AG04450 (cell line): ENCODE data around the gene MAG. TPM values are rescaled to one million over a fixed set of nuclear protein-coding genes. Genes with fewer than 3 reads are reported as not detected.

Experiments used
- CTCF ChIA-PET: fragments of 300-600, 350-600 bp; formaldehyde crosslinking; extraction: SDS; loops from one replicate; lab custom pipeline; 2022; ENCODE audit warnings: antibody characterized with exemption, inconsistent platforms; lab: Charles Lee
- POLR2A ChIA-PET: fragments of 350-600 bp; formaldehyde crosslinking; extraction: SDS; loops from one replicate; lab custom pipeline; 2021; ENCODE audit warnings: antibody characterized with exemption, inconsistent platforms; lab: Yijun Ruan, JAX
- DNase-seq: peaks from one replicate; pipeline ENCODE4 v3.0.0-alpha.2; 2011; ENCODE audit warnings: low read depth, low spot score
- H3K27ac ChIP-seq: one replicate; pipeline ENCODE4 v1.5.1; 2012; ENCODE audit warnings: low read depth, low read length, control low read depth
- H3K27me3 ChIP-seq: one replicate; pipeline ENCODE4 v1.6.0; 2012; ENCODE audit warnings: low read length; ENCODE audit not compliant: control insufficient read depth, insufficient read depth
- H3K4me3 ChIP-seq: 2 replicates; pipeline ENCODE4 v1.5.1; 2011; ENCODE audit warnings: mild to moderate bottlenecking, low read depth, low read length, control low read depth
- H3K9me3 ChIP-seq: 2 replicates; pipeline ENCODE4 v1.5.1; 2012; ENCODE audit warnings: low read length; ENCODE audit not compliant: control insufficient read depth, insufficient read depth
- polyA plus RNA-seq: library from polyadenylated mRNA; depleted of rRNA; stranded (reverse); fragments of >200 nt; gene quantifications from 2 replicates; pipeline ENCODE4 v1.2.3, GENCODE V29; 2011
- TF ChIP-seq, protein P1 (sequence below): IDR thresholded peaks from 2 replicates; pipeline ENCODE4 v1.5.1; 2011; ENCODE audit warnings: low read depth, low read length, control low read depth, inconsistent platforms

MAG gene
- polyA plus RNA-seq, 1 experiment, result not detected

DNA sequence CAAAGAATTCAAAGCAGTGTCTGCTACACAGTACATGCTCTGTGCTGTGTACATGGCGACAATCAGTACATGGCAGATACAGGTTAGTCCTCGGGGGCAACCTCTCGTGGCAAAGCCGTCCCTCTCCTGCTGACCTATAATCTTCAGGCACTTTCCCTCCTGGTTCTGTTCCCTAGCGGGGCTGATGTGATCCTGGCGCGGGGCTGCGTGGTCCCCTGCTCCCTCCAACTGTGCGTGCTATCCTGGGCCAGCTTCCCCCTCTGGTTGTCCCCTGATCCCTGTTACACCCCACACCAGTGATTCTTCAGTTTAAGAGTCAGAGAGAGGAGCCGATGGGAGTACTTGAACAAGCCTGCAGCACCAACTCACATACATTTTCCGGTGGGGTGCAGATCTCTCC lies 12.1 kb downstream of the MAG start:
- Histone ChIP-seq H3K4me3 (no peak overlapping the region), H3K27me3 (peaks cover 9% of the 10 kb centered on the region), H3K27ac (no peak overlapping the region), H3K9me3 (peaks cover 6% of the 10 kb centered on the region; the same call in 1 of the 2 replicates)
- POLR2A ChIA-PET, result no interaction called here
- CTCF ChIA-PET, result no interaction called here
- TF ChIP-seq, protein P1, sequence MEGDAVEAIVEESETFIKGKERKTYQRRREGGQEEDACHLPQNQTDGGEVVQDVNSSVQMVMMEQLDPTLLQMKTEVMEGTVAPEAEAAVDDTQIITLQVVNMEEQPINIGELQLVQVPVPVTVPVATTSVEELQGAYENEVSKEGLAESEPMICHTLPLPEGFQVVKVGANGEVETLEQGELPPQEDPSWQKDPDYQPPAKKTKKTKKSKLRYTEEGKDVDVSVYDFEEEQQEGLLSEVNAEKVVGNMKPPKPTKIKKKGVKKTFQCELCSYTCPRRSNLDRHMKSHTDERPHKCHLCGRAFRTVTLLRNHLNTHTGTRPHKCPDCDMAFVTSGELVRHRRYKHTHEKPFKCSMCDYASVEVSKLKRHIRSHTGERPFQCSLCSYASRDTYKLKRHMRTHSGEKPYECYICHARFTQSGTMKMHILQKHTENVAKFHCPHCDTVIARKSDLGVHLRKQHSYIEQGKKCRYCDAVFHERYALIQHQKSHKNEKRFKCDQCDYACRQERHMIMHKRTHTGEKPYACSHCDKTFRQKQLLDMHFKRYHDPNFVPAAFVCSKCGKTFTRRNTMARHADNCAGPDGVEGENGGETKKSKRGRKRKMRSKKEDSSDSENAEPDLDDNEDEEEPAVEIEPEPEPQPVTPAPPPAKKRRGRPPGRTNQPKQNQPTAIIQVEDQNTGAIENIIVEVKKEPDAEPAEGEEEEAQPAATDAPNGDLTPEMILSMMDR, result no peak
- DNase-seq, result no peak

- H3K9me3 ChIP-seq, result peaks cover 4% of the 10 kb centered on the region; the same call in 1 of the 2 replicates
- no peak overlapping the region for H3K4me3 ChIP-seq
- CTCF ChIA-PET, result no interaction called here
- H3K27ac ChIP-seq, result no peak overlapping the region
- POLR2A ChIA-PET, result interaction anchor here (0.6 kb wide), 1 partner anchor 276 kb away, joined by 7 read pairs; no protein-coding TSS in a partner anchor
- peaks cover 9% of the 10 kb centered on the region for H3K27me3 ChIP-seq
- no peak for DNase-seq
- TF ChIP-seq, protein P1, result no peak
Measured at GRCh38 chr19:35305181-35305580, 13.2 kb downstream of the MAG start.

DNA sequence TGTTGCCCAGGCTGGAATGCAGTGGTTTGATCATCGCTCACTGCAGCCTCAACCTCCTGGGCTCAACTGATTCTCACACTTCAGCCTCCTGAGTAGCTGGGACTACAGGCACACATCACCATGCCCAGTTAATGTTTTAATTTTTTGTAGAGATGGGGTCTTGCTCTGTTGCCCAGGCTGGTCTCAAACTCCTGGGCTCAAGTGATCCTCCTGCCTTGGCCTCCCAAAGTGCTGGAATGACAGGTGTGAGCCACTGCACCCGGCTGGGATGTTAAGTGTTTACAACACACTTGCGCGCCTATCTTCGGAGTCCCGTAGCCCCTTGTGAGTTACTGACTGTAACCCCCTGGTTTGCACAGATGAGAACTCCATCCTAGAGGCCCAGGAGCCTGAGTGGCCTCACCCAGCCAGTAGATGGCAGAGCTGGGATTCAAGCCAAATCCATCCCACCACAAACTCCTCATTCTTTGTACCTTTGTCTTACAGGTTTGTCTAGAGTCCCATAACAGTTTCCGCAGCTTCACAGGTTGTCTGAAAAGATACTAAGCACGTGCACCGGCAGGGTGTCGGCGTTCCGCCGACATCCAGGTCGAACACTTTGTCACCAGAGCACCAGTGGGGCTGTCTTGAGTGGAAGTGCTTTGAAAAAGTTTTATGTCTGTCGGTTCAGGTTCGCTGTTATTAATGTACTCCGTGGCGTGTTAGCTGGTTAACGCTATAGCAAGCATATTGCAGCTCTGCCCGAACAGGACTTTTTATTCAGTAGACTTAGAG lies 14.7 kb downstream of the MAG start:
- Histone ChIP-seq H3K27ac (no peak overlapping the region), H3K27me3 (peaks cover 11% of the 10 kb centered on the region), H3K9me3 (peaks cover 4% of the 10 kb centered on the region; the same call in 1 of the 2 replicates), H3K4me3 (no peak overlapping the region)
- DNase-seq, result no peak
- POLR2A ChIA-PET, result no interaction called here
- CTCF ChIA-PET, result no interaction called here
- TF ChIP-seq, protein P1, result 0 out of 2 replicates have a peak, but pooled peaks have one; percentile 8

DNA sequence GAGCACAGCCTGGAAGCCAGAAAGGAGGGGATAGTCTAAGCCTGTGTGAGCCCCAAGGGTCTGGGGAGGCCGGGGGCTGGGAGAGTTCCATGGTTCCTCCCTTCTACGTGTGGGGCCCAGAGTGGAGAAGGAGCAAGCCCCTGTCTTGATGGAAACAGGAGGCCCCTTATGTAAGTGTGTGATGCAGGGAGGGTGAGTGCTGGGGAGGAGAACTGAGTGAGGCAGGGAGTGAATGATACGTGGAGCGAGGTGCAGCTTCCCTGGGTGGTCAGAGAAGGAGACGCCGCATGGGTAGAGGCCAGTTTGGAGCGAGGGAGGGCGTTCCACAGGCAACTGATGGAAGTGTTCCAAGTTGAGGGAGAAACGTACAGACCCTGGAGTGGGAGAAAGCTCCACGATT lies 16.0 kb downstream of the MAG start:
- H3K27ac ChIP-seq, result no peak overlapping the region
- DNase-seq, result no peak
- no peak overlapping the region for H3K4me3 ChIP-seq
- TF ChIP-seq, protein P1, result no peak
- H3K27me3 ChIP-seq, result peaks cover 9% of the 10 kb centered on the region
- H3K9me3 ChIP-seq, result peaks cover 4% of the 10 kb centered on the region; the same call in 1 of the 2 replicates
- CTCF ChIA-PET, result no interaction called here
- POLR2A ChIA-PET, result no interaction called here

GRCh38 chr19:35308910-35309309 lies 16.9 kb downstream of the MAG start:
- peaks cover 7% of the 10 kb centered on the region for H3K27me3 ChIP-seq
- TF ChIP-seq, protein P1, result no peak
- no peak overlapping the region for H3K4me3 ChIP-seq
- CTCF ChIA-PET, result no interaction called here
- DNase-seq, result no peak
- POLR2A ChIA-PET, result no interaction called here
- no peak overlapping the region for H3K27ac ChIP-seq
- peaks cover 4% of the 10 kb centered on the region; the same call in 1 of the 2 replicates for H3K9me3 ChIP-seq
